NT2/D1 (cell line): ENCODE data around the gene RNF152.

ENCODE experiments used
- DNase-seq: peaks from one replicate; pipeline ENCODE4 v3.0.0-alpha.2; 2011; ENCODE audit warnings: low read depth, low spot score
- H3K27me3 ChIP-seq: 2 replicates; pipeline ENCODE4 v1.6.0; 2011; ENCODE audit warnings: mild to moderate bottlenecking; ENCODE audit not compliant: insufficient read length, insufficient read depth
- H3K36me3 ChIP-seq: 2 replicates; pipeline ENCODE4 v1.6.1; 2011; ENCODE audit warnings: mild to moderate bottlenecking, low read length, mixed read lengths; ENCODE audit not compliant: insufficient read depth, insufficient read length
- H3K4me1 ChIP-seq: 2 replicates; pipeline ENCODE4 v1.5.1; 2011; ENCODE audit not compliant: insufficient read depth, insufficient read length
- H3K4me3 ChIP-seq: 2 replicates; pipeline ENCODE4 v1.5.1; 2011; ENCODE audit warnings: low read depth; ENCODE audit not compliant: insufficient read length
- H3K9ac ChIP-seq: 2 replicates; pipeline ENCODE4 v1.6.0; 2011; ENCODE audit warnings: low read depth; ENCODE audit not compliant: insufficient read length
- H3K9me3 ChIP-seq: 2 replicates; pipeline ENCODE4 v1.5.1; 2011; ENCODE audit warnings: mild to moderate bottlenecking, low read length; ENCODE audit not compliant: insufficient read depth
- SUZ12 ChIP-seq: IDR thresholded peaks from 2 replicates; pipeline ENCODE4 v1.6.1; 2011; ENCODE audit not compliant: insufficient read length, insufficient read depth; ENCODE audit errors: extremely low read depth
- YY1 ChIP-seq: IDR thresholded peaks from 2 replicates; pipeline ENCODE4 v1.6.1; 2011; ENCODE audit not compliant: insufficient read length, insufficient read depth
- ZNF274 ChIP-seq: IDR thresholded peaks from 2 replicates; pipeline ENCODE4 v1.6.1; 2011; ENCODE audit warnings: mild to moderate bottlenecking, low read depth, low read length

Gene RNF152

GRCh38 chr18:61926532-61926931 is 33.7 kb upstream of the RNF152 start:
- Histone ChIP-seq H3K4me1 (no peaks in the 10 kb centered on the region), H3K4me3 (no peak overlapping the region), H3K36me3 (no peaks in the 10 kb centered on the region), H3K9ac (no peak overlapping the region), H3K9me3 (no peaks in the 10 kb centered on the region; the same call in 1 of the 2 replicates), H3K27me3 (no peaks in the 10 kb centered on the region)
- DNase-seq = no peak
- TF ChIP-seq SUZ12 (no peak), YY1 (no peak), ZNF274 (no peak)

- no peak overlapping the region for H3K9ac ChIP-seq
- no peaks in the 10 kb centered on the region for H3K36me3 ChIP-seq
- no peak for DNase-seq
- H3K4me3 ChIP-seq = no peak overlapping the region
- H3K27me3 ChIP-seq = no peaks in the 10 kb centered on the region
- TF ChIP-seq SUZ12 = no peak
- no peak for TF ChIP-seq YY1
- TF ChIP-seq ZNF274 = no peak
- no peaks in the 10 kb centered on the region for H3K4me1 ChIP-seq
- no peaks in the 10 kb centered on the region; the same call in 1 of the 2 replicates for H3K9me3 ChIP-seq
These were observed 31.7 kb upstream of the RNF152 start for GRCh38 chr18:61924550-61924949.

- Histone ChIP-seq H3K9me3 (no peaks in the 10 kb centered on the region; the same call in 1 of the 2 replicates), H3K27me3 (no peaks in the 10 kb centered on the region), H3K36me3 (no peaks in the 10 kb centered on the region), H3K4me3 (no peak overlapping the region), H3K4me1 (no peaks in the 10 kb centered on the region), H3K9ac (no peak overlapping the region)
- no peak for DNase-seq
- no peak for TF ChIP-seq YY1
- no peak for TF ChIP-seq ZNF274
These were observed 29.6 kb upstream of the RNF152 start for GRCh38 chr18:61922435-61922834.

DNA sequence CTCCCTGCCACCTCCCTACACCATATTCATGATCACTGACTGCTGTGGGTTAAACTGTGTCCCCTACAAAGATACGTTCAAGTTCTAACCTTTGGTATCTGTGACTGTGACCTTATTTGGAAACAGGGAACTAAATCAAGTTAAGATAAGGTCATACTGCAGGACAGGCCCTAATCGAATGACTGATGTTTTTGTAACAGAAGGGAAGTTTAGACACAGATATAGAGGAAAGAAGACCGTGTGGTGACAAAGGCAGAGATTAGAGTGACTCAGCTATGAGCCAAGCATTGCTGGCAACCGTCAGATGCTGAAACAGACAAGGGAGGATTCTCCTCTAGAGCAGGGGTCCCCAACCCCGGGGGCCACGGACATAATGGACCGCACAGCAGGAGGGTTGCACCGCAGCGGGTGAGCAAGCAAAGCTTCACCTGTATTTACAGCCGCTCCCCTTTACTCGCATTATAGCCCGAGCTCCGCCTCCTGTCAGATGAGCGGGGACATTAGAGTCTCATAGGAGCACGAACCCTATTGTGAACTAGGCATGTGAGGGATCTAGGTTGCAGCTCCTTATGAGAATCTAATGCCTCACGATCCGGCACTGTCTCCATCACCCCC is 28.9 kb upstream of the RNF152 start:
- Histone ChIP-seq H3K4me3 (no peak overlapping the region), H3K9me3 (no peaks in the 10 kb centered on the region; the same call in 1 of the 2 replicates), H3K36me3 (no peaks in the 10 kb centered on the region), H3K4me1 (no peaks in the 10 kb centered on the region), H3K27me3 (no peaks in the 10 kb centered on the region), H3K9ac (no peak overlapping the region)
- TF ChIP-seq ZNF274 (no peak), SUZ12 (no peak), YY1 (no peak)
- no peak for DNase-seq

GRCh38 chr18:61917818-61918217 is 25.0 kb upstream of the RNF152 start:
- Histone ChIP-seq H3K4me3 (no peak overlapping the region), H3K27me3 (no peaks in the 10 kb centered on the region), H3K4me1 (no peaks in the 10 kb centered on the region), H3K36me3 (no peaks in the 10 kb centered on the region), H3K9me3 (no peaks in the 10 kb centered on the region), H3K9ac (no peak overlapping the region)
- no peak for TF ChIP-seq ZNF274
- no peak for TF ChIP-seq SUZ12
- TF ChIP-seq YY1 = no peak
- no peak for DNase-seq

DNA sequence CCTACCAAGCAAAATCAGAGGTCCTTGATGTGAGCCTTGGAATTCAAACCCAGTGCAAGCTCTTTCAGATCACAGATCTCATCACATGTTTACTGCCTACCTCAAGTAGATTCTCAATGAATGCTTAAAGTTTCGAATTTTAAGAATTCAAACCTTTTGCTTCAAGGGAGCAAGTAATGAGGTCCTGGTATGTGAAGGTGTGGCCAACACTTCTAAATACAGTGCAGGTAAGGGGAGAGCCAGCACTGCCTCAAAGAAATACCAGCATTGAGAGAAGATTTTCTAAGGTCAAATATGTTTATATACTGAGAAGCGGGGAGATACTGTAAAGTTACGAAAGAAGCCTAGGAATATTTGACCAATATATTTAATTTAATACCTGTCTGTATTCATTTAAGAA is 19.7 kb upstream of the RNF152 start:
- Histone ChIP-seq H3K9me3 (no peaks in the 10 kb centered on the region), H3K4me3 (no peak overlapping the region), H3K27me3 (no peaks in the 10 kb centered on the region), H3K4me1 (no peaks in the 10 kb centered on the region), H3K9ac (no peak overlapping the region), H3K36me3 (no peaks in the 10 kb centered on the region)
- no peak for DNase-seq
- TF ChIP-seq ZNF274 (no peak), SUZ12 (no peak), YY1 (no peak)

GRCh38 chr18:61910101-61910500 is 17.3 kb upstream of the RNF152 start:
- Histone ChIP-seq H3K9ac (no peak overlapping the region), H3K4me1 (no peaks in the 10 kb centered on the region), H3K27me3 (no peaks in the 10 kb centered on the region), H3K36me3 (no peaks in the 10 kb centered on the region), H3K9me3 (no peaks in the 10 kb centered on the region), H3K4me3 (no peak overlapping the region)
- no peak for TF ChIP-seq YY1
- DNase-seq = no peak
